Measurements from ENCODE around the gene HDAC11.
A peak's percentile ranks its signal among the peaks of the same experiment; 100 is the strongest.

The HDAC11 gene

GRCh38 chr3:13451301-13451673 is 28.8 kb upstream of the HDAC11 start:
- peak overlapping the region; percentile 67 for H3K4me3 ChIP-seq (ENCODE audit: low read depth, low read length)
- in situ Hi-C loops (cut with HindIII; ENCODE audit: low pct_ligation_motif_present, low sequenced_read_pairs): no loop called here
- H3K36me3 ChIP-seq (replicated peaks): no peaks in the 10 kb centered on the region
- TF ChIP-seq, protein P1, sequence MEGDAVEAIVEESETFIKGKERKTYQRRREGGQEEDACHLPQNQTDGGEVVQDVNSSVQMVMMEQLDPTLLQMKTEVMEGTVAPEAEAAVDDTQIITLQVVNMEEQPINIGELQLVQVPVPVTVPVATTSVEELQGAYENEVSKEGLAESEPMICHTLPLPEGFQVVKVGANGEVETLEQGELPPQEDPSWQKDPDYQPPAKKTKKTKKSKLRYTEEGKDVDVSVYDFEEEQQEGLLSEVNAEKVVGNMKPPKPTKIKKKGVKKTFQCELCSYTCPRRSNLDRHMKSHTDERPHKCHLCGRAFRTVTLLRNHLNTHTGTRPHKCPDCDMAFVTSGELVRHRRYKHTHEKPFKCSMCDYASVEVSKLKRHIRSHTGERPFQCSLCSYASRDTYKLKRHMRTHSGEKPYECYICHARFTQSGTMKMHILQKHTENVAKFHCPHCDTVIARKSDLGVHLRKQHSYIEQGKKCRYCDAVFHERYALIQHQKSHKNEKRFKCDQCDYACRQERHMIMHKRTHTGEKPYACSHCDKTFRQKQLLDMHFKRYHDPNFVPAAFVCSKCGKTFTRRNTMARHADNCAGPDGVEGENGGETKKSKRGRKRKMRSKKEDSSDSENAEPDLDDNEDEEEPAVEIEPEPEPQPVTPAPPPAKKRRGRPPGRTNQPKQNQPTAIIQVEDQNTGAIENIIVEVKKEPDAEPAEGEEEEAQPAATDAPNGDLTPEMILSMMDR (IDR thresholded peaks at IDR 0.05; ENCODE audit: low read depth, low read length, missing control alignments): no peak
- no peak overlapping the region for H3K27ac ChIP-seq
- no peaks in the 10 kb centered on the region for H3K27me3 ChIP-seq (replicated peaks)
- peak; percentile 14 for DNase-seq

GRCh38 chr3:13452490-13453335 is 27.4 kb upstream of the HDAC11 start:
- H3K36me3 ChIP-seq (replicated peaks): no peaks in the 10 kb centered on the region
- no peaks in the 10 kb centered on the region for H3K27me3 ChIP-seq (replicated peaks)
- in situ Hi-C loops (cut with HindIII; ENCODE audit: low pct_ligation_motif_present, low sequenced_read_pairs): no loop called here
- TF ChIP-seq, protein P1 (IDR thresholded peaks at IDR 0.05; ENCODE audit: low read depth, low read length, missing control alignments): peak; percentile 65
- H3K27ac ChIP-seq: no peak overlapping the region
- DNase-seq: peak; percentile 47
- peak overlapping the region; percentile 36 for H3K4me3 ChIP-seq (ENCODE audit: low read depth, low read length)

DNA sequence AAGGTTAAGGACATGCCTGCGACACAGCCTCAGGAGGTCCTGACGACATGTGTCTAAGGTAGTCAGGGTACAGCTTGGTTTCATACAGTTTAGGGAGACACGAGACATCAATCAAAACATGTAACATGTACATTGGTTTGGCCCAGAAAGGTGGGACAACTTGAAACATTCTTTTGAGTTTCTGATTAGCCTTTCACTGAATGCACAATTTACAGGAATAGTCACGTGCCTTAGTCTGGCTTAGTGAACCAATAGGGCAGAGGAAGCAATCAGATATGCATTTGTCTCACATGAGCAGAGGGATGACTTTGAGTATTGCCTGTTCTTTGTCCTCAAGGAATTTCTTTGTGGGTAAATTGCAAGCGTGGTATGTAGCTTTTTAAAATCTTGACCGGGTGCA is 24.5 kb upstream of the HDAC11 start:
- Histone ChIP-seq H3K27me3 (replicated peaks) (no peaks in the 10 kb centered on the region), H3K36me3 (replicated peaks) (no peaks in the 10 kb centered on the region), H3K27ac (no peak overlapping the region), H3K4me3 (ENCODE audit: low read depth, low read length) (no peak overlapping the region)
- in situ Hi-C loops (cut with HindIII; ENCODE audit: low pct_ligation_motif_present, low sequenced_read_pairs): no loop called here
- TF ChIP-seq, protein P1 (IDR thresholded peaks at IDR 0.05; ENCODE audit: low read depth, low read length, missing control alignments): no peak
- no peak for DNase-seq

- no peak for DNase-seq
- in situ Hi-C loops (cut with HindIII; ENCODE audit: low pct_ligation_motif_present, low sequenced_read_pairs): no loop called here
- H3K27ac ChIP-seq: no peak overlapping the region
- H3K4me3 ChIP-seq (ENCODE audit: low read depth, low read length): no peak overlapping the region
- no peaks in the 10 kb centered on the region for H3K36me3 ChIP-seq (replicated peaks)
- no peaks in the 10 kb centered on the region for H3K27me3 ChIP-seq (replicated peaks)
- TF ChIP-seq, protein P1 (IDR thresholded peaks at IDR 0.05; ENCODE audit: low read depth, low read length, missing control alignments): no peak
These were observed 22.5 kb upstream of the HDAC11 start for GRCh38 chr3:13457593-13457992.

DNA sequence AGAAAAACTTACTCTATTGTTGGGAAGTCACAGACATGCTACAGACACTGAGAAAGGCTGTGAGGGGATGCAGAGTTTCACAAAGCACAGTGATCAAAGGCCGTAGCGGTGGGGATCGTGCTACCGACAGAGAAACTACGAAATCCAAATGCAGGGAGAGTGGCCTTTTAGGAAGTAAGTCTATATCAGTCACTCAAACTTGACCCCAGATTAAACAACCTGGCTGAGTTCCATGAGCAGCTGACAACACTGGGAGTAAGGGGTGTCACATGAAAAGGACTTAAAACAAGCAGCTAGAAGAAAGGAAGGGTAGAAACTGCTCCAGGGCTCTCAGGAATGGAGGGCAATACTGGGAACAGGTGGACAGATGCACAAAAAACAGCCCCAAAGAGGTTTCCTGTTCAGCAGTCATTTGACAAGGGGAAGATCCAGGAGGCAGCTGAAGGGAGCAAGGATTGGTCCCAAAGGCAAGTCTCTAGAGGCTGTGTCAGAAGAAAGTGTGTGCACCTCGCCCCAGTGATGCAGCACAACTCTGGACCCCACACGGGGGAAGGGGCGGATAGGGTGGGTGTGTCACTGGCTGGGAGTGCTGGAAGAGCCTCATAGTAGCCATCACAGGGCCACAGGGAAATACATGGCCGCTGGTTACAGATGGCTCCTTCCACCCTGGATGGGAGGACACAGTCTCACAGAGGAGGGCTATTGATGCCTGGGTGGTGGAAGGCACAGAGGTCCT is 20.3 kb upstream of the HDAC11 start:
- H3K27ac ChIP-seq: no peak overlapping the region
- H3K4me3 ChIP-seq (ENCODE audit: low read depth, low read length): no peak overlapping the region
- DNase-seq: no peak
- TF ChIP-seq, protein P1 (IDR thresholded peaks at IDR 0.05; ENCODE audit: low read depth, low read length, missing control alignments): no peak
- no peaks in the 10 kb centered on the region for H3K36me3 ChIP-seq (replicated peaks)
- in situ Hi-C loops (cut with HindIII; ENCODE audit: low pct_ligation_motif_present, low sequenced_read_pairs): no loop called here
- no peaks in the 10 kb centered on the region for H3K27me3 ChIP-seq (replicated peaks)

Measured in brain microvascular endothelial cell (primary cell).